Body of pancreas (tissue), 4 donors: Measurements from ENCODE around the gene CARD14. TPM values are rescaled to one million over a fixed set of nuclear protein-coding genes. Genes with fewer than 3 reads are reported as not detected.
"Not testable (repeated sequence)": the region's sequence is repeated elsewhere in the genome, so short reads cannot be mapped to it uniquely, and the experiment has no call there.

ENCODE experiments used
- ATAC-seq: fragments of 150-250 bp; one replicate; pipeline ENCODE4 v1.9.1; 2016
- DNase-seq, 4 donors: peaks; one replicate each; pipeline ENCODE4 v3.0.0-alpha.2; 2019
- H3K27ac ChIP-seq, 4 donors: fragments of 200-600 bp; sonication (generic); 1 replicate in 3 of 4; 2 replicates in 1 of 4; pipeline versions ENCODE4 v1.5.1 to v1.6.1; 2016 to 2019; ENCODE audit warnings: mild to moderate bottlenecking in 1 of 4, mixed read lengths in 1 of 4, moderate library complexity in 1 of 4
- H3K27me3 ChIP-seq, 2 donors: fragments of 200-600 bp; sonication (generic); one replicate each; pipeline ENCODE4 v1.6.0; 2016; ENCODE audit warnings: mild to moderate bottlenecking in 1 of 2
- H3K36me3 ChIP-seq, 2 donors: fragments of 200-600 bp; sonication (generic); replicated peaks in 1 of 2; 2 replicates each; pipeline ENCODE4 v1.5.1; 2016; ENCODE audit warnings: low read depth in 2 of 2; ENCODE audit not compliant: insufficient read depth in 1 of 2
- H3K4me1 ChIP-seq: fragments of 200-600 bp; sonication (generic); one replicate; pipeline ENCODE4 v1.6.0; 2016
- H3K4me3 ChIP-seq, 2 donors: fragments of 200-600 bp; sonication (generic); 1 replicate in 1 of 2; 2 replicates in 1 of 2; pipeline ENCODE4 v1.5.1; 2016 to 2019
- H3K9me3 ChIP-seq, 3 donors: fragments of 200-600 bp; sonication (generic); 1 replicate in 2 of 3; 2 replicates in 1 of 3; pipeline ENCODE4 v1.5.1; 2016
- POLR2A ChIP-seq, 3 donors: fragments of 450-650 bp; IDR thresholded peaks; one replicate each; pipeline ENCODE4 v1.6.1; 2016; ENCODE audit warnings: antibody characterized with exemption in 3 of 3, mild to moderate bottlenecking in 2 of 3
- WGBS, 2 donors: methylation state at CpG; one replicate each; pipeline ENCODE4 v1.1.5; 2017; 5-methylcytosine and 5-hydroxymethylcytosine counted together
- intact Hi-C: fragments of 100-400 bp; cut with DNase I; formaldehyde crosslinking; loops from one replicate; pipeline ENCODE4 v1.15.1; 2023
- small RNA-seq: library from RNA; depleted of rRNA; stranded (forward); fragments of <200 nt; gene quantifications from one replicate; pipeline ENCODE3, GENCODE V24; 2016
- total RNA-seq, 2 donors: library from RNA; depleted of rRNA; stranded (reverse); fragments of >200 nt; gene quantifications; one replicate each; pipeline ENCODE4 v1.1.0, GENCODE V29; 2016
- TF ChIP-seq, protein P1 (sequence below), 7 experiments: fragments of 450-650 bp in 4 of 7; fragments of 200-600 bp in 3 of 7; sonication (generic) in 3 of 7; IDR thresholded peaks; one replicate each; pipeline ENCODE4 v1.5.1; 2016 to 2019; ENCODE audit warnings: antibody characterized with exemption in 7 of 7

The CARD14 gene
- total RNA-seq, 2 donors from 2014 or later, result not detected

GRCh38 chr17:80256034-80256350 lies 86.2 kb downstream of the CARD14 start:
- H3K36me3 ChIP-seq, result no peaks in the 10 kb centered on the region
- no peak overlapping the region for H3K4me3 ChIP-seq
- 94 to 98% methylated on average over 5 of the region's 5 CpGs for WGBS, 2 donors
- intact Hi-C loops, result no loop called here
- H3K9me3 ChIP-seq, result no peaks in the 10 kb centered on the region
- no peak overlapping the region for H3K27ac ChIP-seq
- DNase-seq (no peak), ATAC-seq (no peak)
- H3K4me1 ChIP-seq, result peaks cover 29% of the 10 kb centered on the region
- no peaks in the 10 kb centered on the region for H3K27me3 ChIP-seq
- TF ChIP-seq, protein P1, sequence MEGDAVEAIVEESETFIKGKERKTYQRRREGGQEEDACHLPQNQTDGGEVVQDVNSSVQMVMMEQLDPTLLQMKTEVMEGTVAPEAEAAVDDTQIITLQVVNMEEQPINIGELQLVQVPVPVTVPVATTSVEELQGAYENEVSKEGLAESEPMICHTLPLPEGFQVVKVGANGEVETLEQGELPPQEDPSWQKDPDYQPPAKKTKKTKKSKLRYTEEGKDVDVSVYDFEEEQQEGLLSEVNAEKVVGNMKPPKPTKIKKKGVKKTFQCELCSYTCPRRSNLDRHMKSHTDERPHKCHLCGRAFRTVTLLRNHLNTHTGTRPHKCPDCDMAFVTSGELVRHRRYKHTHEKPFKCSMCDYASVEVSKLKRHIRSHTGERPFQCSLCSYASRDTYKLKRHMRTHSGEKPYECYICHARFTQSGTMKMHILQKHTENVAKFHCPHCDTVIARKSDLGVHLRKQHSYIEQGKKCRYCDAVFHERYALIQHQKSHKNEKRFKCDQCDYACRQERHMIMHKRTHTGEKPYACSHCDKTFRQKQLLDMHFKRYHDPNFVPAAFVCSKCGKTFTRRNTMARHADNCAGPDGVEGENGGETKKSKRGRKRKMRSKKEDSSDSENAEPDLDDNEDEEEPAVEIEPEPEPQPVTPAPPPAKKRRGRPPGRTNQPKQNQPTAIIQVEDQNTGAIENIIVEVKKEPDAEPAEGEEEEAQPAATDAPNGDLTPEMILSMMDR (IDR thresholded peaks at IDR 0.05), result no peak
- no peak for TF ChIP-seq POLR2A (IDR thresholded peaks at IDR 0.05)

DNA sequence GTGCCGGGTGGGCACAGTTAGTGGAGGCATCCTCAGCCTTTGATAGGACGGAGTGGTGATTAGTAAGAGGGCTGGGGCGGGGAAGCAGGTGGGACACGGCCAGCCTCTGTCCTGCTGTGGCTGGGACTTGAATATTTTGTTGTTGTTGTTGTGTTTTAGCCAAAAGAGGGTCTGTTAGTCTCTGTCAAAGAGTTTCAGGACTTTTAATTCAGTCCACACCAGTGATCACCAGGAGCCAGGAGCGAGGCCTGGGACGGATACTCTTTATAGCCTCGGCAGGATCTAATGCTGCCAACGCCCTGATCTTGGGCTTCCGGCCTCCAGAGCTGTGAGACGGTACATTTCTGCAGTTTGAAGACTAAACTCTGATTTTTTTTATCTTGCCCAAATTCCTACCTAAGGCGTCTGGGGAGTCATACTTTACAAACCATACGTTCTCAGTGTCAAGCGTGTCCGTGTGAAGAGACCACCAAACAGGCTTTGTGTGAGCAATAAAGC lies 87.9 kb downstream of the CARD14 start:
- H3K36me3 ChIP-seq, result no peaks in the 10 kb centered on the region
- intact Hi-C loops, result no loop called here
- peaks cover 43% of the 10 kb centered on the region for H3K4me1 ChIP-seq
- WGBS, 2 donors, result 79 to 80% methylated on average over 14 of the region's 14 CpGs
- DNase-seq (no peak), ATAC-seq (no peak)
- H3K4me3 ChIP-seq, result no peak overlapping the region
- TF ChIP-seq, protein P1 (IDR thresholded peaks at IDR 0.05), result no peak
- TF ChIP-seq POLR2A (IDR thresholded peaks at IDR 0.05), result no peak
- H3K9me3 ChIP-seq, result no peaks in the 10 kb centered on the region
- no peaks in the 10 kb centered on the region for H3K27me3 ChIP-seq
- H3K27ac ChIP-seq, result no peak overlapping the region

GRCh38 chr17:80258296-80258695 lies 88.5 kb downstream of the CARD14 start:
- H3K27me3 ChIP-seq, ATAC-seq, H3K27ac ChIP-seq, DNase-seq, H3K4me3 ChIP-seq, intact Hi-C loops, H3K36me3 ChIP-seq, H3K9me3 ChIP-seq: not testable (repeated sequence)
- peaks cover 43% of the 10 kb centered on the region for H3K4me1 ChIP-seq
- WGBS, 2 donors, result 88 to 93% methylated on average over 2 of the region's 2 CpGs

Small RNAs within 50 kb of the gene (small RNA-seq; reads per million reads assigned to genes)
- gene AC087741.2, result not detected

Other genes starting within 250 kb of the CARD14 start
- gene TBC1D16, start 134.2 kb upstream of the CARD14 start, total RNA-seq, result 10 to 100 TPM; 21.0 to 37.2 TPM
- 10 to 100 TPM in 1 of 2 donors, 1 to 10 TPM in 1; 2.9 to 13.5 TPM for gene CCDC40, start 133.4 kb upstream of the CARD14 start, total RNA-seq
- gene GAA, start 68.4 kb upstream of the CARD14 start, total RNA-seq, result 10 to 100 TPM; 63.0 to 93.9 TPM
- 10 to 100 TPM; 16.8 to 40.7 TPM for gene EIF4A3, start 22.9 kb upstream of the CARD14 start, total RNA-seq
- gene SGSH, start 50.3 kb downstream of the CARD14 start, total RNA-seq, result 10 to 100 TPM; 29.6 to 42.8 TPM
- 10 to 100 TPM in 1 of 2 donors, 1 to 10 TPM in 1; 7.5 to 11.5 TPM for gene SLC26A11, start 50.4 kb downstream of the CARD14 start, total RNA-seq
- gene RNF213, start 90.8 kb downstream of the CARD14 start, total RNA-seq, result 10 to 100 TPM; 60.7 to 69.5 TPM
- 10 to 100 TPM in 1 of 2 donors, 1 to 10 TPM in 1; 8.3 to 17.5 TPM for gene ENDOV, start 245.1 kb downstream of the CARD14 start, total RNA-seq